Astrocyte (in vitro differentiated cells and primary cell): ENCODE data around the gene PEMT. TPM values are rescaled to one million over a fixed set of nuclear protein-coding genes. Genes with fewer than 3 reads are reported as not detected.

ENCODE experiments used
- DNase-seq: peaks from one replicate; pipeline ENCODE4 v3.0.0-alpha.2; 2010; ENCODE audit warnings: low read depth
- FAIRE-seq: peaks from 2 replicates; lab custom pipeline; 2011; peaks lifted over from hg19 to GRCh38; lab: Jason Lieb, UNC
- H2AFZ ChIP-seq: 2 replicates; pipeline ENCODE4 v1.6.0; 2012; ENCODE audit warnings: low read depth, low read length, inconsistent platforms
- H3K27ac ChIP-seq: 2 replicates; pipeline ENCODE4 v1.5.1; 2011; ENCODE audit warnings: low read depth, low read length, inconsistent platforms
- H3K27me3 ChIP-seq: 2 replicates; pipeline ENCODE4 v1.6.0; 2011; ENCODE audit warnings: low read length, inconsistent platforms; ENCODE audit not compliant: insufficient read depth
- H3K36me3 ChIP-seq: 2 replicates; pipeline ENCODE4 v1.5.1; 2011; ENCODE audit warnings: low read length, inconsistent platforms; ENCODE audit not compliant: insufficient read depth
- H3K4me1 ChIP-seq: 2 replicates; pipeline ENCODE4 v1.5.1; 2011; ENCODE audit warnings: low read length, inconsistent platforms; ENCODE audit not compliant: insufficient read depth
- H3K4me2 ChIP-seq: 2 replicates; pipeline ENCODE4 v1.6.0; 2012; ENCODE audit warnings: low read length, inconsistent platforms
- H3K4me3 ChIP-seq: 2 replicates; pipeline ENCODE4 v1.5.1; 2011; ENCODE audit warnings: low read depth, mild to moderate bottlenecking, low read length, inconsistent platforms; ENCODE audit not compliant: insufficient read depth
- H3K79me2 ChIP-seq: 2 replicates; pipeline ENCODE4 v1.6.0; 2012; ENCODE audit warnings: mild to moderate bottlenecking, low read length, inconsistent platforms; ENCODE audit not compliant: insufficient read depth
- H3K9ac ChIP-seq: 2 replicates; pipeline ENCODE4 v1.6.0; 2012; ENCODE audit warnings: mild to moderate bottlenecking, low read length, inconsistent platforms
- H3K9me3 ChIP-seq: 2 replicates; pipeline ENCODE4 v1.5.1; 2012; ENCODE audit warnings: low read depth, mild to moderate bottlenecking, low read length, inconsistent platforms; ENCODE audit not compliant: insufficient read depth
- H4K20me1 ChIP-seq: 2 replicates; pipeline ENCODE4 v1.6.0; 2012; ENCODE audit warnings: low read length, inconsistent platforms; ENCODE audit not compliant: insufficient read depth
- H3K27ac Mint-ChIP-seq: one replicate; pipeline ENCODE4 v1.8.0; 2021; ENCODE audit warnings: mild to moderate bottlenecking, mixed read lengths; ENCODE audit not compliant: unreplicated experiment
- H3K27me3 Mint-ChIP-seq: one replicate; pipeline ENCODE4 v1.8.0; 2021; ENCODE audit warnings: low read depth, mixed read lengths; ENCODE audit not compliant: unreplicated experiment
- H3K36me3 Mint-ChIP-seq: one replicate; pipeline ENCODE4 v1.8.0; 2021; ENCODE audit warnings: low read depth, mixed read lengths; ENCODE audit not compliant: unreplicated experiment
- H3K4me1 Mint-ChIP-seq: one replicate; pipeline ENCODE4 v1.8.0; 2021; ENCODE audit warnings: low read depth, mixed read lengths; ENCODE audit not compliant: unreplicated experiment
- H3K4me3 Mint-ChIP-seq: one replicate; pipeline ENCODE4 v1.8.0; 2021; ENCODE audit warnings: mild to moderate bottlenecking, moderate library complexity, mixed read lengths; ENCODE audit not compliant: unreplicated experiment
- H3K9me3 Mint-ChIP-seq: one replicate; pipeline ENCODE4 v1.8.0; 2021; ENCODE audit warnings: mild to moderate bottlenecking, mixed read lengths; ENCODE audit not compliant: unreplicated experiment
- CTCF ChIP-seq: IDR thresholded peaks from 2 replicates; pipeline ENCODE4 v1.5.1; 2011; ENCODE audit warnings: low read depth, mild to moderate bottlenecking, inconsistent platforms, low read length, moderate library complexity; ENCODE audit not compliant: insufficient read depth
- EZH2 ChIP-seq: IDR thresholded peaks from 2 replicates; pipeline ENCODE4 v1.6.1; 2012; ENCODE audit warnings: mild to moderate bottlenecking, low read length, inconsistent platforms; ENCODE audit not compliant: insufficient read depth
- total RNA-seq: library from RNA; stranded (reverse); gene quantifications from 2 replicates; pipeline ENCODE4 v1.2.1, GENCODE V29; 2021

PEMT gene
- total RNA-seq, 1 donor from 2014 or later = 19.5 TPM

GRCh38 chr17:17499402-17500145 lies 91.9 kb downstream of the PEMT start:
- Histone ChIP-seq H4K20me1 (peaks cover 4% of the 10 kb centered on the region), H3K9ac (no peak overlapping the region), H3K4me2 (no peak overlapping the region), H3K27ac (no peak overlapping the region), H2AFZ (no peak overlapping the region), H3K4me1 (peaks cover 17% of the 10 kb centered on the region), H3K9me3 (no peaks in the 10 kb centered on the region), H3K36me3 (no peaks in the 10 kb centered on the region), H3K4me3 (no peak overlapping the region), H3K27me3 (peaks cover 10% of the 10 kb centered on the region), H3K79me2 (no peaks in the 10 kb centered on the region)
- DNase-seq = no peak
- FAIRE-seq = no peak
- Mint-ChIP-seq H3K36me3 (peaks cover 5% of the 10 kb centered on the region), H3K4me1 (peaks cover 3% of the 10 kb centered on the region), H3K27ac (no peak overlapping the region), H3K4me3 (no peak overlapping the region), H3K9me3 (no peaks in the 10 kb centered on the region), H3K27me3 (peaks cover 55% of the 10 kb centered on the region)
- TF ChIP-seq EZH2 = no peak
- no peak for TF ChIP-seq CTCF

- FAIRE-seq (no peak), DNase-seq (no peak)
- Histone ChIP-seq H3K4me1 (peaks cover 19% of the 10 kb centered on the region), H3K4me2 (no peak overlapping the region), H2AFZ (no peak overlapping the region), H3K4me3 (no peak overlapping the region), H3K9me3 (no peaks in the 10 kb centered on the region), H3K27ac (no peak overlapping the region), H3K36me3 (no peaks in the 10 kb centered on the region), H3K79me2 (no peaks in the 10 kb centered on the region), H3K27me3 (peaks cover 10% of the 10 kb centered on the region), H4K20me1 (peaks cover 8% of the 10 kb centered on the region), H3K9ac (no peak overlapping the region)
- Mint-ChIP-seq H3K27me3 (peaks cover 50% of the 10 kb centered on the region), H3K36me3 (peaks cover 5% of the 10 kb centered on the region), H3K9me3 (no peaks in the 10 kb centered on the region), H3K4me3 (no peak overlapping the region), H3K4me1 (peaks cover 3% of the 10 kb centered on the region), H3K27ac (peak overlapping the region; percentile 41)
- TF ChIP-seq CTCF = no peak
These were observed 92.8 kb downstream of the PEMT start for GRCh38 chr17:17498606-17499301.
